Left lung (tissue), 10 donors: Measurements from ENCODE around the gene TBK1. TPM values are rescaled to one million over a fixed set of nuclear protein-coding genes. Genes with fewer than 3 reads are reported as not detected.

Experiments used
- ATAC-seq: fragments of 200-7000 bp; cut with Tn5 transposase; one replicate; pipeline ENCODE4 v1.9.1; 2020; ENCODE audit warnings: moderate library complexity
- DNase-seq, 4 donors: peaks; one replicate each; pipeline ENCODE4 v3.0.0-alpha.2; 2013 to 2020
- H3K27ac ChIP-seq, 2 donors: fragments of 200-600 bp; sonication (generic) in 1 of 2; one replicate each; pipeline versions ENCODE4 v1.5.0 to v1.8.0; 2020 to 2021
- H3K27me3 ChIP-seq, 2 donors: fragments of 200-600 bp; sonication (generic) in 1 of 2; one replicate each; pipeline versions ENCODE4 v1.5.0 to v1.8.0; 2020 to 2021
- H3K36me3 ChIP-seq, 2 donors: fragments of 200-600 bp; sonication (generic) in 1 of 2; one replicate each; pipeline versions ENCODE4 v1.5.0 to v1.8.0; 2020 to 2021
- H3K4me1 ChIP-seq, 2 donors: fragments of 200-600 bp; one replicate each; pipeline ENCODE4 v1.8.0; 2021
- H3K4me3 ChIP-seq, 2 donors: fragments of 200-600 bp; sonication (generic) in 1 of 2; one replicate each; pipeline versions ENCODE4 v1.5.0 to v1.8.0; 2020 to 2021; ENCODE audit warnings: mild to moderate bottlenecking in 1 of 2
- H3K9me3 ChIP-seq, 2 donors: fragments of 200-600 bp; sonication (generic) in 1 of 2; one replicate each; pipeline versions ENCODE4 v1.5.0 to v1.8.0; 2020 to 2021
- intact Hi-C, 2 donors: fragments of 100-400 bp; cut with DNase I; formaldehyde crosslinking; loops; one replicate each; pipeline versions ENCODE4 v1.11.2 to v1.14.2; 2022
- polyA plus RNA-seq, 6 donors: library from polyadenylated mRNA; unstranded; fragments of 120-200 nt; gene quantifications; one replicate each; pipeline ENCODE4 v1.2.1, GENCODE V29; 2013; ENCODE audit not compliant: insufficient read length in 6 of 6
- total RNA-seq, 2 donors: library from RNA; stranded (reverse); fragmentation: NEBNext Ultra II Directional; extraction: Animal tissue kit (Norgen Biotek cat#: 25700); gene quantifications; one replicate each; pipeline ENCODE4 v1.2.1, GENCODE V29; 2021
- TF ChIP-seq, protein P1 (sequence below), 2 donors: fragments of 200-600 bp; sonication (generic) in 1 of 2; IDR thresholded peaks; one replicate each; pipeline versions ENCODE4 v1.5.0 to v1.8.0; 2021; ENCODE audit warnings: antibody characterized with exemption in 2 of 2
- donor health status: DM: no; HTN: yes; CAD: no.
- donor health status: DM: no; HTN: no; CAD: no.

TBK1 gene
- total and polyA plus RNA-seq, 8 donors = 17.8 to 30.4 (median 26.1) TPM

GRCh38 chr12:64545081-64545382 lies 93.1 kb downstream of the TBK1 start:
- DNase-seq (no peak), ATAC-seq (no peak)
- Histone ChIP-seq H3K4me3 (no peak overlapping the region), H3K4me1 (peaks cover 0 to 7% of the 10 kb centered on the region in 2 donors), H3K27me3 (peaks cover 0 to 18% of the 10 kb centered on the region in 2 donors), H3K36me3 (no peaks in the 10 kb centered on the region), H3K9me3 (no peaks in the 10 kb centered on the region), H3K27ac (no peak overlapping the region)
- intact Hi-C loops = loop anchor here in 1 of 2 donors (5.0 kb wide), 1 partner anchor 152 kb away; no protein-coding TSS in a partner anchor
- TF ChIP-seq, protein P1, sequence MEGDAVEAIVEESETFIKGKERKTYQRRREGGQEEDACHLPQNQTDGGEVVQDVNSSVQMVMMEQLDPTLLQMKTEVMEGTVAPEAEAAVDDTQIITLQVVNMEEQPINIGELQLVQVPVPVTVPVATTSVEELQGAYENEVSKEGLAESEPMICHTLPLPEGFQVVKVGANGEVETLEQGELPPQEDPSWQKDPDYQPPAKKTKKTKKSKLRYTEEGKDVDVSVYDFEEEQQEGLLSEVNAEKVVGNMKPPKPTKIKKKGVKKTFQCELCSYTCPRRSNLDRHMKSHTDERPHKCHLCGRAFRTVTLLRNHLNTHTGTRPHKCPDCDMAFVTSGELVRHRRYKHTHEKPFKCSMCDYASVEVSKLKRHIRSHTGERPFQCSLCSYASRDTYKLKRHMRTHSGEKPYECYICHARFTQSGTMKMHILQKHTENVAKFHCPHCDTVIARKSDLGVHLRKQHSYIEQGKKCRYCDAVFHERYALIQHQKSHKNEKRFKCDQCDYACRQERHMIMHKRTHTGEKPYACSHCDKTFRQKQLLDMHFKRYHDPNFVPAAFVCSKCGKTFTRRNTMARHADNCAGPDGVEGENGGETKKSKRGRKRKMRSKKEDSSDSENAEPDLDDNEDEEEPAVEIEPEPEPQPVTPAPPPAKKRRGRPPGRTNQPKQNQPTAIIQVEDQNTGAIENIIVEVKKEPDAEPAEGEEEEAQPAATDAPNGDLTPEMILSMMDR (IDR thresholded peaks at IDR 0.05) = no peak

DNA sequence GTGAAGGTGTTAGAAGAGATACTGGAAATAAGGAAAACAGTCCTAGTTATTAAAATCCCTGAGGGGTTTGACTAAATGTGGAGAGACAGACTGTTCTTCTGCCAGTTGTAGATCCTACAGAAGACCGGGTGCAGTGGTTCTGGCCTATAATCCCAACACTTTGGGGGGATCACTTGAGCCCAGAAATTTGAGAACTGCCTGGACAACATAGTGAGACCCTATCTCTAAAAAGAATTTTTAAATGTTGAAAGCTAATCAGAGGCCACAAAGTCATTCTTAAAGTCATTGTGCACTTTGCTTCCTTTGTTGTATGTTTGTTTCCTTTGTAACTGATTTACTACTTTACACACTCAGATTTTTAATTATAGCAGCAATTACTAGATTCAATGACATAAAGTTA lies 97.2 kb downstream of the TBK1 start:
- ATAC-seq (no peak), DNase-seq (no peak)
- H3K4me1 ChIP-seq = peaks cover 0 to 9% of the 10 kb centered on the region in 2 donors
- no peaks in the 10 kb centered on the region for H3K36me3 ChIP-seq
- H3K27me3 ChIP-seq = no peaks in the 10 kb centered on the region
- TF ChIP-seq, protein P1 (IDR thresholded peaks at IDR 0.05) = no peak
- intact Hi-C loops = loop anchor here in 1 of 2 donors (5.0 kb wide), 1 partner anchor 148 kb away; no protein-coding TSS in a partner anchor
- no peaks in the 10 kb centered on the region for H3K9me3 ChIP-seq
- H3K4me3 ChIP-seq = no peak overlapping the region
- H3K27ac ChIP-seq = no peak overlapping the region

DNA sequence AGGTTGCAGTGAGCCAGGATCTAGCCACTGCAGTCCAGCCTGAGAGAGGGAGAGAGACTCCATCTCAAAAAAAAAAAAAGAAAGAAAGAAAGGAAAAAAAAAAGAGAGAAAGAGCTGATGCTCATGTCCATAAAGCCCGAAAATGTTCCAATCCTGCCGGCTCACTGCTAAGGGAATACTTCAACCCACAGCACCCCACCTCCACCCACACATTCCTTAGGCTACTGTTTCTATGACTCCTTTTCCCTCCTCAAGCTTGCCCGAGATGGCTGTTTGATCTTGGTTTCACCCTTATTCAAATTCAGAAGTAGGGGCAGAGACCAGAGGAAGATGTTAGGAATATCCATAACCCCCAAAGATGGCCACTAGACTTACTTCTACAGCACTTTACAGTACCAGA lies 98.8 kb downstream of the TBK1 start:
- Histone ChIP-seq H3K27ac (no peak overlapping the region), H3K36me3 (no peaks in the 10 kb centered on the region), H3K9me3 (no peaks in the 10 kb centered on the region), H3K4me1 (peaks cover 0 to 9% of the 10 kb centered on the region in 2 donors), H3K27me3 (no peaks in the 10 kb centered on the region), H3K4me3 (no peak overlapping the region)
- intact Hi-C loops = loop anchor here (10.0 kb wide), 2 partner anchors 54 to 134 kb away; no protein-coding TSS in a partner anchor
- TF ChIP-seq, protein P1 (IDR thresholded peaks at IDR 0.05) = no peak
- ATAC-seq (no peak), DNase-seq (no peak)

GRCh38 chr12:64551676-64552075 lies 99.8 kb downstream of the TBK1 start:
- Histone ChIP-seq H3K4me1 (peaks cover 0 to 9% of the 10 kb centered on the region in 2 donors), H3K27ac (no peak overlapping the region), H3K9me3 (no peaks in the 10 kb centered on the region), H3K4me3 (no peak overlapping the region), H3K36me3 (no peaks in the 10 kb centered on the region), H3K27me3 (no peaks in the 10 kb centered on the region)
- intact Hi-C loops = loop anchor here (10.0 kb wide), 2 partner anchors 53 to 133 kb away; no protein-coding TSS in a partner anchor
- ATAC-seq (no peak), DNase-seq (no peak)
- TF ChIP-seq, protein P1 (IDR thresholded peaks at IDR 0.05) = no peak

Other genes starting within 250 kb of the TBK1 start
- gene KICS2, start 229.8 kb upstream of the TBK1 start, total RNA-seq = 1 to 10 TPM; 3.7 to 7.8 TPM
- 1 to 10 TPM; 3.7 to 4.8 (median 4.2) TPM for gene KICS2, start 229.8 kb upstream of the TBK1 start, polyA plus RNA-seq
- gene C12orf56, start 61.4 kb upstream of the TBK1 start, total RNA-seq = not detected
- under 1 TPM in 5 of 6 donors, not detected in 1; 0.08 to 0.31 (median 0.20) TPM for gene C12orf56, start 61.4 kb upstream of the TBK1 start, polyA plus RNA-seq
- 10 to 100 TPM; 56.9 to 98.2 TPM for gene XPOT, start 47.7 kb upstream of the TBK1 start, total RNA-seq
- gene XPOT, start 47.7 kb upstream of the TBK1 start, polyA plus RNA-seq = 10 to 100 TPM; 47.5 to 63.0 (median 52.4) TPM
- 10 to 100 TPM; 74.5 to 90.2 TPM for gene RASSF3, start 158.4 kb downstream of the TBK1 start, total RNA-seq
- 10 to 100 TPM; 30.3 to 38.0 (median 33.5) TPM for gene RASSF3, start 158.4 kb downstream of the TBK1 start, polyA plus RNA-seq